ENCODE results near the gene CDC37. TPM values are rescaled to one million over a fixed set of nuclear protein-coding genes. Genes with fewer than 3 reads are reported as not detected.

Gene CDC37
- total RNA-seq, 1 experiment from 2014 or later = 204 TPM

DNA sequence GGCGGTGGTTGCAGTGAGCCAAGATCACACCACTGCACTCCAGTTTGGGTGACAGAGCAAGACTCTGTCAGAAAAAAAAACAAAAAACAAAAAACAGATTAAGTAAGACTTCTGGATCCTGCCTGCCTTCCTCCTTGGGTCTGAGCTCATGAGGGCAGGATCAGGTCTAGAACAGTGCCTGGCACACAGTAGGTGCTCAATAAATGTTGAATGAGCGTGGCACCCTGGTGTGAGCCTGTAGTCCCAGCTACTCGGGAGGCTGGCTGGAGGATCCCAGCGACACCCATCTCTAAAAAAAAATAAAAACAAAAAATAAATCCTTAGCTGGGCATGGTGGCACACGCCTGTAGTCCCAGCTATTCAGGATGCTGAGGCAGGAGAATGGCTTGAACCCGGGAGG lies 2.8 kb upstream of the CDC37 start:
- H3K4me3 Mint-ChIP-seq = no peak overlapping the region
- ChIA-PET CTCF (interaction anchor here (0.5 to 8.3 kb wide), 9 partner anchors 10 to 294 kb away, joined by 3 to 229 read pairs (median 12); partner anchors contain the start of genes ICAM1, PDE4A and RAVER1), POLR2A (interaction anchor here (0.7 kb wide), 2 partner anchors 429 to 1021 kb away, joined by 3 to 5 read pairs; partner anchors contain the start of gene TMED1)
- H3K36me3 Mint-ChIP-seq = no peaks in the 10 kb centered on the region
- H3K27ac Mint-ChIP-seq = no peak overlapping the region
- peaks cover 19% of the 10 kb centered on the region for H3K4me1 Mint-ChIP-seq
- DNase-seq (ENCODE audit: low spot score) (no peak), ATAC-seq (no peak)
- H3K9me3 Mint-ChIP-seq = no peaks in the 10 kb centered on the region
- no peak for TF ChIP-seq NR2C2 (CRISPR knock-in tag; IDR thresholded peaks at IDR 0.05)
- H3K27me3 Mint-ChIP-seq (ENCODE audit: low read depth) = peaks cover 64% of the 10 kb centered on the region

DNA sequence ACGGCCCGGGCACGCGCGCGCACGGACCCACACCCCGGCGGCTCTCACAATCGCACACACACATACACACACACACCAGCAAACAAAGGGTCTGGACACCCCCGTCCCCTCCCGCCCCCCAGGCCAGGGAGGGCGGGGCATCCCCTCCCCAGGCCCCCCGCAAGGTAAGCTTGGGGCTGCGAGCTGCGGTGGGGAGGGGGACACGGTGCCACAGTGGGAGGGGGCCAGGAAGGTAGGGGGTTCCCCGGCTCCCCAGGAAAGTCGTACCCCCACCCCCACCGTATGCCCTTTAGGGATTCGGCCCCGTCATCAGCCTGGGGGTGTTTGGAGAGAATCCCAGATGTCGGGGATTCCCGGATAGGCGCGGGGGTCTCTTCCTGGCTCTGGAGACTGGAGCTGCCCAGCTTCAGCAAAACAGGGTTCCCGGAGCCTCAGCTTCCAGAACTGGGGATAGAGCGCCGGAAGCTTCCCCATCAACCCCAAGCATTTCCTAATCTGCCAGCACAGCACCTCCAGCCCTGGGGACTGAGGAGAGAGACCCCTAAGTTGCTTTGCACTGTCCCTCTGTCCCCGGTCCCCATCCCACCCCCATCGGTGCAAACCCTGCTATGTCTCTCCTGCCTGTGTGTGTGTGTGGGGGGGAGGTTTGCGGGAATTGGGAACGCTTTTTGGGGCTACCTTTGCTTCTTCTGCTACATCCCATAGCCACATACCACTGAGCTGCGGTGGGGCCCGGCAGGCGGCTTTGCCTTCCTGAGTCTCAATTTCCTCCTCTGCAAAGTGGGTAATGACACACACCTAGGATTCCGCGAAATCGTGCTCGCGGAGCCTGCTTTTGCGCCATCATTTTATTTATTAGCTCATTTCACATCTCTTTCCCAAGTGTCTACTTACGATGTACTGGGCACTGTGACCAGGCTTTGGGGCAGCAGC lies 1.8 kb upstream of the CDC37 start:
- peak overlapping the region; percentile 96 for H3K4me3 Mint-ChIP-seq
- ATAC-seq = no peak
- TF ChIP-seq, protein P1, sequence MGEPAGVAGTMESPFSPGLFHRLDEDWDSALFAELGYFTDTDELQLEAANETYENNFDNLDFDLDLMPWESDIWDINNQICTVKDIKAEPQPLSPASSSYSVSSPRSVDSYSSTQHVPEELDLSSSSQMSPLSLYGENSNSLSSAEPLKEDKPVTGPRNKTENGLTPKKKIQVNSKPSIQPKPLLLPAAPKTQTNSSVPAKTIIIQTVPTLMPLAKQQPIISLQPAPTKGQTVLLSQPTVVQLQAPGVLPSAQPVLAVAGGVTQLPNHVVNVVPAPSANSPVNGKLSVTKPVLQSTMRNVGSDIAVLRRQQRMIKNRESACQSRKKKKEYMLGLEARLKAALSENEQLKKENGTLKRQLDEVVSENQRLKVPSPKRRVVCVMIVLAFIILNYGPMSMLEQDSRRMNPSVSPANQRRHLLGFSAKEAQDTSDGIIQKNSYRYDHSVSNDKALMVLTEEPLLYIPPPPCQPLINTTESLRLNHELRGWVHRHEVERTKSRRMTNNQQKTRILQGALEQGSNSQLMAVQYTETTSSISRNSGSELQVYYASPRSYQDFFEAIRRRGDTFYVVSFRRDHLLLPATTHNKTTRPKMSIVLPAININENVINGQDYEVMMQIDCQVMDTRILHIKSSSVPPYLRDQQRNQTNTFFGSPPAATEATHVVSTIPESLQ (CRISPR knock-in tag; IDR thresholded peaks at IDR 0.05) = no peak
- no peak for TF ChIP-seq EMX1 (CRISPR knock-in tag; IDR thresholded peaks at IDR 0.05)
- TF ChIP-seq, protein P2, sequence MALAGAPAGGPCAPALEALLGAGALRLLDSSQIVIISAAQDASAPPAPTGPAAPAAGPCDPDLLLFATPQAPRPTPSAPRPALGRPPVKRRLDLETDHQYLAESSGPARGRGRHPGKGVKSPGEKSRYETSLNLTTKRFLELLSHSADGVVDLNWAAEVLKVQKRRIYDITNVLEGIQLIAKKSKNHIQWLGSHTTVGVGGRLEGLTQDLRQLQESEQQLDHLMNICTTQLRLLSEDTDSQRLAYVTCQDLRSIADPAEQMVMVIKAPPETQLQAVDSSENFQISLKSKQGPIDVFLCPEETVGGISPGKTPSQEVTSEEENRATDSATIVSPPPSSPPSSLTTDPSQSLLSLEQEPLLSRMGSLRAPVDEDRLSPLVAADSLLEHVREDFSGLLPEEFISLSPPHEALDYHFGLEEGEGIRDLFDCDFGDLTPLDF (CRISPR knock-in tag; IDR thresholded peaks at IDR 0.05) = no peak
- no peak for TF ChIP-seq TCF7 (CRISPR knock-in tag; IDR thresholded peaks at IDR 0.05; ENCODE audit: low read depth)
- TF ChIP-seq ZNF423 (CRISPR knock-in tag; IDR thresholded peaks at IDR 0.05) = no peak
- TF ChIP-seq GRHL2 (CRISPR knock-in tag; IDR thresholded peaks at IDR 0.05; ENCODE audit: insufficient replicate concordance, severe bottlenecking) = no peak
- TF ChIP-seq, protein P3, sequence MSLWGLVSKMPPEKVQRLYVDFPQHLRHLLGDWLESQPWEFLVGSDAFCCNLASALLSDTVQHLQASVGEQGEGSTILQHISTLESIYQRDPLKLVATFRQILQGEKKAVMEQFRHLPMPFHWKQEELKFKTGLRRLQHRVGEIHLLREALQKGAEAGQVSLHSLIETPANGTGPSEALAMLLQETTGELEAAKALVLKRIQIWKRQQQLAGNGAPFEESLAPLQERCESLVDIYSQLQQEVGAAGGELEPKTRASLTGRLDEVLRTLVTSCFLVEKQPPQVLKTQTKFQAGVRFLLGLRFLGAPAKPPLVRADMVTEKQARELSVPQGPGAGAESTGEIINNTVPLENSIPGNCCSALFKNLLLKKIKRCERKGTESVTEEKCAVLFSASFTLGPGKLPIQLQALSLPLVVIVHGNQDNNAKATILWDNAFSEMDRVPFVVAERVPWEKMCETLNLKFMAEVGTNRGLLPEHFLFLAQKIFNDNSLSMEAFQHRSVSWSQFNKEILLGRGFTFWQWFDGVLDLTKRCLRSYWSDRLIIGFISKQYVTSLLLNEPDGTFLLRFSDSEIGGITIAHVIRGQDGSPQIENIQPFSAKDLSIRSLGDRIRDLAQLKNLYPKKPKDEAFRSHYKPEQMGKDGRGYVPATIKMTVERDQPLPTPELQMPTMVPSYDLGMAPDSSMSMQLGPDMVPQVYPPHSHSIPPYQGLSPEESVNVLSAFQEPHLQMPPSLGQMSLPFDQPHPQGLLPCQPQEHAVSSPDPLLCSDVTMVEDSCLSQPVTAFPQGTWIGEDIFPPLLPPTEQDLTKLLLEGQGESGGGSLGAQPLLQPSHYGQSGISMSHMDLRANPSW (CRISPR knock-in tag; conservative IDR thresholded peaks at IDR 0.05; ENCODE audit: low read depth) = no peak
- TF ChIP-seq, protein P4, sequence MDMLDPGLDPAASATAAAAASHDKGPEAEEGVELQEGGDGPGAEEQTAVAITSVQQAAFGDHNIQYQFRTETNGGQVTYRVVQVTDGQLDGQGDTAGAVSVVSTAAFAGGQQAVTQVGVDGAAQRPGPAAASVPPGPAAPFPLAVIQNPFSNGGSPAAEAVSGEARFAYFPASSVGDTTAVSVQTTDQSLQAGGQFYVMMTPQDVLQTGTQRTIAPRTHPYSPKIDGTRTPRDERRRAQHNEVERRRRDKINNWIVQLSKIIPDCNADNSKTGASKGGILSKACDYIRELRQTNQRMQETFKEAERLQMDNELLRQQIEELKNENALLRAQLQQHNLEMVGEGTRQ (CRISPR knock-in tag; IDR thresholded peaks at IDR 0.05) = no peak
- TF ChIP-seq, protein P5, sequence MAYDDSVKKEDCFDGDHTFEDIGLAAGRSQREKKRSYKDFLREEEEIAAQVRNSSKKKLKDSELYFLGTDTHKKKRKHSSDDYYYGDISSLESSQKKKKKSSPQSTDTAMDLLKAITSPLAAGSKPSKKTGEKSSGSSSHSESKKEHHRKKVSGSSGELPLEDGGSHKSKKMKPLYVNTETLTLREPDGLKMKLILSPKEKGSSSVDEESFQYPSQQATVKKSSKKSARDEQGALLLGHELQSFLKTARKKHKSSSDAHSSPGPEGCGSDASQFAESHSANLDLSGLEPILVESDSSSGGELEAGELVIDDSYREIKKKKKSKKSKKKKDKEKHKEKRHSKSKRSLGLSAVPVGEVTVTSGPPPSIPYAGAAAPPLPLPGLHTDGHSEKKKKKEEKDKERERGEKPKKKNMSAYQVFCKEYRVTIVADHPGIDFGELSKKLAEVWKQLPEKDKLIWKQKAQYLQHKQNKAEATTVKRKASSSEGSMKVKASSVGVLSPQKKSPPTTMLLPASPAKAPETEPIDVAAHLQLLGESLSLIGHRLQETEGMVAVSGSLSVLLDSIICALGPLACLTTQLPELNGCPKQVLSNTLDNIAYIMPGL (CRISPR knock-in tag; IDR thresholded peaks at IDR 0.05) = no peak
- TF ChIP-seq, protein P6, sequence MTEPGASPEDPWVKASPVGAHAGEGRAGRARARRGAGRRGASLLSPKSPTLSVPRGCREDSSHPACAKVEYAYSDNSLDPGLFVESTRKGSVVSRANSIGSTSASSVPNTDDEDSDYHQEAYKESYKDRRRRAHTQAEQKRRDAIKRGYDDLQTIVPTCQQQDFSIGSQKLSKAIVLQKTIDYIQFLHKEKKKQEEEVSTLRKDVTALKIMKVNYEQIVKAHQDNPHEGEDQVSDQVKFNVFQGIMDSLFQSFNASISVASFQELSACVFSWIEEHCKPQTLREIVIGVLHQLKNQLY (CRISPR knock-in tag; IDR thresholded peaks at IDR 0.05) = no peak
- TF ChIP-seq OVOL2 (CRISPR knock-in tag; IDR thresholded peaks at IDR 0.05; ENCODE audit: borderline replicate concordance) = no peak
- TF ChIP-seq SMAD3 (CRISPR knock-in tag; IDR thresholded peaks at IDR 0.05; ENCODE audit: borderline replicate concordance) = no peak
- no peak for TF ChIP-seq ESRRA (CRISPR knock-in tag; IDR thresholded peaks at IDR 0.05; ENCODE audit: borderline replicate concordance)
- TF ChIP-seq FOXP1 (CRISPR knock-in tag; IDR thresholded peaks at IDR 0.05; ENCODE audit: borderline replicate concordance) = no peak
- no peaks in the 10 kb centered on the region for H3K36me3 Mint-ChIP-seq
- no peak for DNase-seq (ENCODE audit: low spot score)
- H3K9me3 Mint-ChIP-seq = no peaks in the 10 kb centered on the region
- peaks cover 19% of the 10 kb centered on the region for H3K4me1 Mint-ChIP-seq
- ChIA-PET CTCF (interaction anchor here (0.5 to 8.3 kb wide), 21 partner anchors 7 to 459 kb away, joined by 3 to 229 read pairs (median 5); partner anchors contain the start of genes ICAM1, ICAM5, KRI1 and PDE4A), POLR2A (interaction anchor here (0.5 to 0.7 kb wide), 3 partner anchors 11 to 1020 kb away, joined by 3 read pairs; no protein-coding TSS in a partner anchor)
- H3K27me3 Mint-ChIP-seq (ENCODE audit: low read depth) = peaks cover 55% of the 10 kb centered on the region
- H3K27ac Mint-ChIP-seq = no peak overlapping the region
